ENCODE results near the gene ATAD3C. TPM values are rescaled to one million over a fixed set of nuclear protein-coding genes. Genes with fewer than 3 reads are reported as not detected.

ATAD3C gene
- polyA plus RNA-seq, 1 of the 3 experiments (the other 2 are of a cell fraction): 0.38 TPM

DNA sequence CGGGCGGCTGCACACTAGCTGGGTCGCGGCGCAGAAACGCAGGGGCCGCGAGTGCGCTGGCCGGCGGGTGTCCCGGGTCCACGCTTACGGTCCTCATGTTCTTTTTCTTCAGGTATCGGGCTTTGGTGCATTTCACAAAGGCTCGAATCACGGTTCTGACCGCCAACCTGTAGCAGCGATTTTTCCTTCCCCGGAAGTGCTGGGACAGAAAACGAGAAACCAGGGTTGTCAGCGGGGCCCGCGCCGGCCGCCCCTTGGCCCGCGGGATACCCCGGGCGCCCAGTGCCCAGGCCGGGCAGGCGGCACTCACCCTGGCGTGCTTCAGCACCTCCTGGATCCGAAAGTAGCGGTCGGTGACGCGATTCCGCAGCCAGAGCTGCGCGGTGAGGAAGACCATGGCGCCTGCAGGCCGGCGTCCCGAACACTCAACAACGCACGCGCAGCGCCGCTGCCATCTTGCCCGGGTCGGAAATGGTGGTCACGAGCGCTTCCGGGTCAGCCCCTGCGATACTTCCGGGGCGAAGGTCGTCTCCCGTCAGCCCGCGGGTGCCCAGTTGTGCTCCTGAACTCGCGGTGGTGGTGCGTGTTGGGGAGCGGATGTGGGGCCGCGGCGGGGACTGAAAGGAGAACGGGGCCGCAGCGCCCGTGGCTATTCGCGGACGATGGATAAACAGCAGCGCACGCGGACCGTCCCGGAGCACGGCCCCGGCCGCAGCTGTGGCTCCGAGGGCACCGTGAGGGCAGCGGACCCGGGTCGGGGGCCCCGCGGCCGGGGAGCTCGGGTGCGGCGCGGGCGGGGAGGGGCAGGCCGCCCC, 42.5 kb upstream of the ATAD3C start, which contains the start of gene MRPL20:
MRPL20 (minus strand) TSS at position 473 of the 815 bp plus-strand sequence; CDS start at position 397, 76 bp downstream.
- H3F3A ChIP-seq (replicated peaks; ENCODE audit: insufficient read depth): peaks cover 33% of the 10 kb centered on the region
- CTCF ChIA-PET: interaction anchor here (0.7 to 3.5 kb wide), 5 partner anchors 8 to 211 kb away, joined by 3 to 14 read pairs (median 6); partner anchors contain the start of genes ANKRD65, AURKAIP1 and CCNL2
- H3K4me1 ChIP-seq (ENCODE audit: control insufficient read depth in 1 of 2, insufficient read depth in 2 of 2, low read depth in 1 of 2, low read length in 1 of 2): peaks cover 11 to 15% of the 10 kb centered on the region in 2 experiments; a peak in 3 of 4 replicates
- peak within 1 kb of the TSS; percentile 65; the same call in 1 of the 2 replicates for H2AFZ ChIP-seq (ENCODE audit: low read depth)
- no peaks in the 10 kb centered on the region for H4K20me1 ChIP-seq (ENCODE audit: insufficient read depth)
- H3K27me3 ChIP-seq (ENCODE audit: insufficient read depth): no peaks in the 10 kb centered on the region
- H3K9ac ChIP-seq: peak within 1 kb of the TSS; percentile 88
- peak within 1 kb of the TSS; percentile 87 for H3K4me2 ChIP-seq
- peak; percentile 98 for DNase-seq
- H3K9me3 ChIP-seq: no peaks in the 10 kb centered on the region
- under 1% methylated on average over 27 of the region's 98 CpGs for WGBS (ENCODE audit: low lambda C conversion rate)
- H3K79me2 ChIP-seq (ENCODE audit: insufficient read depth): peaks cover 72% of the 10 kb centered on the region
- H3K36me3 ChIP-seq (replicated peaks in 1 of 2; ENCODE audit: control insufficient read depth in 1 of 2, insufficient read depth in 2 of 2, low read length in 1 of 2): peaks cover 15 to 16% of the 10 kb centered on the region in 2 experiments
- POLR2A ChIA-PET: interaction anchor here (0.6 to 3.3 kb wide), 7 partner anchors 8 to 209 kb away, joined by 3 to 18 read pairs (median 3); partner anchors contain the start of genes AURKAIP1, CCNL2 and MIB2
- H3K27ac ChIP-seq (ENCODE audit: low read depth in 2 of 2, low read length in 1 of 2): peak within 1 kb of the TSS; percentile 72 to 77
- H3K4me3 ChIP-seq (ENCODE audit: low read depth in 2 of 2, low read length in 1 of 2): peak within 1 kb of the TSS; percentile 74 to 77
- H3K9me2 ChIP-seq: no peaks in the 10 kb centered on the region
- 0 out of 2 replicates have a peak, but pooled peaks have one; percentile 11 for TF ChIP-seq SMC3 (IDR thresholded peaks at IDR 0.05; ENCODE audit: low read depth, low read length)
- no peak for TF ChIP-seq MEF2A (IDR thresholded peaks at IDR 0.05; ENCODE audit: borderline replicate concordance, low read depth)
- TF ChIP-seq, protein P1, sequence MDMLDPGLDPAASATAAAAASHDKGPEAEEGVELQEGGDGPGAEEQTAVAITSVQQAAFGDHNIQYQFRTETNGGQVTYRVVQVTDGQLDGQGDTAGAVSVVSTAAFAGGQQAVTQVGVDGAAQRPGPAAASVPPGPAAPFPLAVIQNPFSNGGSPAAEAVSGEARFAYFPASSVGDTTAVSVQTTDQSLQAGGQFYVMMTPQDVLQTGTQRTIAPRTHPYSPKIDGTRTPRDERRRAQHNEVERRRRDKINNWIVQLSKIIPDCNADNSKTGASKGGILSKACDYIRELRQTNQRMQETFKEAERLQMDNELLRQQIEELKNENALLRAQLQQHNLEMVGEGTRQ (IDR thresholded peaks at IDR 0.05; ENCODE audit: borderline replicate concordance, low read depth, low read length): no peak
- TF ChIP-seq SIN3A (IDR thresholded peaks at IDR 0.05; ENCODE audit: borderline replicate concordance, low read depth, low read length): peak; percentile 74; the same call in 1 of the 2 replicates
- TF ChIP-seq JUND (IDR thresholded peaks at IDR 0.05): no peak
- TF ChIP-seq EP300 (IDR thresholded peaks at IDR 0.05; ENCODE audit: borderline replicate concordance in 1 of 2, low read depth in 1 of 2, low read length in 1 of 2): no peak
- TF ChIP-seq TAF1 (IDR thresholded peaks at IDR 0.05; ENCODE audit: borderline replicate concordance, low read depth, low read length): peak; percentile 96
- TF ChIP-seq YY1 (IDR thresholded peaks at IDR 0.05; ENCODE audit: low read depth): peak; percentile 93; the same call in 1 of the 2 replicates
- TF ChIP-seq, protein P2, sequence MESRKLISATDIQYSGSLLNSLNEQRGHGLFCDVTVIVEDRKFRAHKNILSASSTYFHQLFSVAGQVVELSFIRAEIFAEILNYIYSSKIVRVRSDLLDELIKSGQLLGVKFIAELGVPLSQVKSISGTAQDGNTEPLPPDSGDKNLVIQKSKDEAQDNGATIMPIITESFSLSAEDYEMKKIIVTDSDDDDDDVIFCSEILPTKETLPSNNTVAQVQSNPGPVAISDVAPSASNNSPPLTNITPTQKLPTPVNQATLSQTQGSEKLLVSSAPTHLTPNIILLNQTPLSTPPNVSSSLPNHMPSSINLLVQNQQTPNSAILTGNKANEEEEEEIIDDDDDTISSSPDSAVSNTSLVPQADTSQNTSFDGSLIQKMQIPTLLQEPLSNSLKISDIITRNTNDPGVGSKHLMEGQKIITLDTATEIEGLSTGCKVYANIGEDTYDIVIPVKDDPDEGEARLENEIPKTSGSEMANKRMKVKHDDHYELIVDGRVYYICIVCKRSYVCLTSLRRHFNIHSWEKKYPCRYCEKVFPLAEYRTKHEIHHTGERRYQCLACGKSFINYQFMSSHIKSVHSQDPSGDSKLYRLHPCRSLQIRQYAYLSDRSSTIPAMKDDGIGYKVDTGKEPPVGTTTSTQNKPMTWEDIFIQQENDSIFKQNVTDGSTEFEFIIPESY (IDR thresholded peaks at IDR 0.05; ENCODE audit: borderline replicate concordance, low read depth): peak; percentile 81; the same call in 1 of the 2 replicates
- TF ChIP-seq, protein P3, sequence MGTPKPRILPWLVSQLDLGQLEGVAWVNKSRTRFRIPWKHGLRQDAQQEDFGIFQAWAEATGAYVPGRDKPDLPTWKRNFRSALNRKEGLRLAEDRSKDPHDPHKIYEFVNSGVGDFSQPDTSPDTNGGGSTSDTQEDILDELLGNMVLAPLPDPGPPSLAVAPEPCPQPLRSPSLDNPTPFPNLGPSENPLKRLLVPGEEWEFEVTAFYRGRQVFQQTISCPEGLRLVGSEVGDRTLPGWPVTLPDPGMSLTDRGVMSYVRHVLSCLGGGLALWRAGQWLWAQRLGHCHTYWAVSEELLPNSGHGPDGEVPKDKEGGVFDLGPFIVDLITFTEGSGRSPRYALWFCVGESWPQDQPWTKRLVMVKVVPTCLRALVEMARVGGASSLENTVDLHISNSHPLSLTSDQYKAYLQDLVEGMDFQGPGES (IDR thresholded peaks at IDR 0.05; ENCODE audit: low read depth, low read length): no peak
- peak; percentile 98 for TF ChIP-seq GABPA (IDR thresholded peaks at IDR 0.05; ENCODE audit: low read depth)
- TF ChIP-seq TEAD4 (IDR thresholded peaks at IDR 0.05; ENCODE audit: borderline replicate concordance, insufficient read depth): 0 out of 2 replicates have a peak, but pooled peaks have one; percentile 35
- TF ChIP-seq RFX5 (IDR thresholded peaks at IDR 0.05; ENCODE audit: low read length): no peak
- TF ChIP-seq, protein P4, sequence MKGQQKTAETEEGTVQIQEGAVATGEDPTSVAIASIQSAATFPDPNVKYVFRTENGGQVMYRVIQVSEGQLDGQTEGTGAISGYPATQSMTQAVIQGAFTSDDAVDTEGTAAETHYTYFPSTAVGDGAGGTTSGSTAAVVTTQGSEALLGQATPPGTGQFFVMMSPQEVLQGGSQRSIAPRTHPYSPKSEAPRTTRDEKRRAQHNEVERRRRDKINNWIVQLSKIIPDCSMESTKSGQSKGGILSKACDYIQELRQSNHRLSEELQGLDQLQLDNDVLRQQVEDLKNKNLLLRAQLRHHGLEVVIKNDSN (IDR thresholded peaks at IDR 0.05; ENCODE audit: borderline replicate concordance, low read depth): no peak
- no peak for TF ChIP-seq RAD21 (IDR thresholded peaks at IDR 0.05; ENCODE audit: low read length)
- TF ChIP-seq, protein P5, sequence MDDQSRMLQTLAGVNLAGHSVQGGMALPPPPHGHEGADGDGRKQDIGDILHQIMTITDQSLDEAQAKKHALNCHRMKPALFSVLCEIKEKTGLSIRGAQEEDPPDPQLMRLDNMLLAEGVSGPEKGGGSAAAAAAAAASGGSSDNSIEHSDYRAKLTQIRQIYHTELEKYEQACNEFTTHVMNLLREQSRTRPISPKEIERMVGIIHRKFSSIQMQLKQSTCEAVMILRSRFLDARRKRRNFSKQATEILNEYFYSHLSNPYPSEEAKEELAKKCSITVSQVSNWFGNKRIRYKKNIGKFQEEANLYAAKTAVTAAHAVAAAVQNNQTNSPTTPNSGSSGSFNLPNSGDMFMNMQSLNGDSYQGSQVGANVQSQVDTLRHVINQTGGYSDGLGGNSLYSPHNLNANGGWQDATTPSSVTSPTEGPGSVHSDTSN (IDR thresholded peaks at IDR 0.05): peak; percentile 21; the same call in 1 of the 2 replicates
- TF ChIP-seq, protein P6, sequence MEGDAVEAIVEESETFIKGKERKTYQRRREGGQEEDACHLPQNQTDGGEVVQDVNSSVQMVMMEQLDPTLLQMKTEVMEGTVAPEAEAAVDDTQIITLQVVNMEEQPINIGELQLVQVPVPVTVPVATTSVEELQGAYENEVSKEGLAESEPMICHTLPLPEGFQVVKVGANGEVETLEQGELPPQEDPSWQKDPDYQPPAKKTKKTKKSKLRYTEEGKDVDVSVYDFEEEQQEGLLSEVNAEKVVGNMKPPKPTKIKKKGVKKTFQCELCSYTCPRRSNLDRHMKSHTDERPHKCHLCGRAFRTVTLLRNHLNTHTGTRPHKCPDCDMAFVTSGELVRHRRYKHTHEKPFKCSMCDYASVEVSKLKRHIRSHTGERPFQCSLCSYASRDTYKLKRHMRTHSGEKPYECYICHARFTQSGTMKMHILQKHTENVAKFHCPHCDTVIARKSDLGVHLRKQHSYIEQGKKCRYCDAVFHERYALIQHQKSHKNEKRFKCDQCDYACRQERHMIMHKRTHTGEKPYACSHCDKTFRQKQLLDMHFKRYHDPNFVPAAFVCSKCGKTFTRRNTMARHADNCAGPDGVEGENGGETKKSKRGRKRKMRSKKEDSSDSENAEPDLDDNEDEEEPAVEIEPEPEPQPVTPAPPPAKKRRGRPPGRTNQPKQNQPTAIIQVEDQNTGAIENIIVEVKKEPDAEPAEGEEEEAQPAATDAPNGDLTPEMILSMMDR (IDR thresholded peaks at IDR 0.05): no peak
- TF ChIP-seq NRF1 (IDR thresholded peaks at IDR 0.05; ENCODE audit: low read depth, low read length): peak; percentile 68
- peak; percentile 80 for TF ChIP-seq ELF1 (IDR thresholded peaks at IDR 0.05)
- peak; percentile 29; the same call in 1 of the 2 replicates for TF ChIP-seq TCF12 (IDR thresholded peaks at IDR 0.05)
- TF ChIP-seq, protein P7, sequence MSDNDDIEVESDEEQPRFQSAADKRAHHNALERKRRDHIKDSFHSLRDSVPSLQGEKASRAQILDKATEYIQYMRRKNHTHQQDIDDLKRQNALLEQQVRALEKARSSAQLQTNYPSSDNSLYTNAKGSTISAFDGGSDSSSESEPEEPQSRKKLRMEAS (IDR thresholded peaks at IDR 0.05; ENCODE audit: low read depth): peak; percentile 93
- no peak for TF ChIP-seq EZH2phosphoT487 (IDR thresholded peaks at IDR 0.05; ENCODE audit: borderline replicate concordance, low read depth)
- TF ChIP-seq FOXJ3 (CRISPR knock-in tag; IDR thresholded peaks at IDR 0.05): no peak

Data from SK-N-SH (cell line).